ENCODE measurements around the gene NIP7. TPM values are rescaled to one million over a fixed set of nuclear protein-coding genes. Genes with fewer than 3 reads are reported as not detected.

The NIP7 gene
- polyA plus RNA-seq, 1 donor (not counting 4 experiments of a cell fraction or from before 2014, with no cell fraction given), result 31.3 TPM

DNA sequence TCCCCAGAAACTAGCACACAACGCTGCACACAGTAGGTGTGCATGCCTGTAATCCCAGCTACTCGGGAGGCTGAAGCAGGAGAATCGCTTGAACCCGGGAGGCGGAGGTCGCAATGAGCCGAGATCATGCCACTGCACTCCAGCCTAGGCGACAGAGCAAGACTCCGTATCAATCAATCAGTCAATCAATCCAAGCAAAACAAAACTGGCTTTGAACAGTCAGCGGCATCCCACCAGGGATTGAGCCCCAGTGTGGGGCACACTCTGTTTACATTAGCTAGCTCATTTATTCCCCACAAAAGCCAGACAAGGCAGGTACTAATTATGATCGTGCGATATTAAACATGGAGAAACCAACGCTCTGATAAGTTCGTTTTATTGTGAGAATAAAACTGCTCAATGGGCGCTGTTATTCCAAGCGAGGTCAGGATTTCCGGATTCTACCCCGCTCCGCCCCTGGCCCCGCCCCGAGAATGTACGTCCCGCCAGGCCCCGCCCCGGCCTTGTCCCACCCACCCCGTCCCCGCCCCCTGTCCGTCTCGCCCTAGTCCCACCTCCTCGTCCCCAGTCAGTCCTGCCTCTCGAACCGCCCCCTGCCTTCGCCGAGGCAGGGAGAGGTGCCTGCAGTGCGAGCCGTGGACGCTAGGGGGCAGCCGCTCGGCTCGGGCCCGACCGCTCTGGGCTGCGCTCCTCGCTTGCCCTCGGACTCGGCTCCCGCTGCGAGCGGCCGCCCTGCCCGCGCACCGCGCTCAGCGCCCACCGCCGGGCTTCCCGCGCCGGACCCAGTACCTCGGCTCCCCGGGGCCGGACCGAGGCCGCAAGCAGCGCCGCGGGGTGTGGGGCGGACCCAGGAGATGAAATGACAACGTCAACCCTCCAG, 28.7 kb upstream of the NIP7 start, which contains the start of gene VPS4A:
TSS of gene VPS4A (plus strand) at position 698 of the 880 bp plus-strand sequence. CDS start at position 860, 162 bp downstream.
- Histone ChIP-seq H3K79me2 (ENCODE audit: control insufficient read depth, insufficient read depth, low read length) (peaks cover 44% of the 10 kb centered on the region), H3K9ac (ENCODE audit: control insufficient read depth, extremely low read depth, insufficient read depth, low read length) (peak within 1 kb of the TSS; percentile 82), H3K4me3 (ENCODE audit: control insufficient read depth in 2 of 3, extremely low read depth in 1 of 3, insufficient read depth in 2 of 3, low read depth in 1 of 3, low read length in 3 of 3) (peak within 1 kb of the TSS; percentile 81 to 91 (median 86)), H2AFZ (ENCODE audit: control insufficient read depth, low read length) (peak within 1 kb of the TSS; percentile 90), H3K4me2 (ENCODE audit: control insufficient read depth, extremely low read depth, insufficient read depth, low read depth, low read length) (peak within 1 kb of the TSS; percentile 98), H3K9me3 (ENCODE audit: control insufficient read depth, low read depth, low read length) (no peaks in the 10 kb centered on the region), H3K9me1 (ENCODE audit: control insufficient read depth, extremely low read depth, insufficient read depth, low read length) (peaks cover 3% of the 10 kb centered on the region), H4K20me1 (ENCODE audit: control insufficient read depth, extremely low read depth, insufficient read depth, low read length) (peaks cover 6% of the 10 kb centered on the region), H3K27me3 (ENCODE audit: control insufficient read depth, extremely low read depth, insufficient read depth, low read length) (no peaks in the 10 kb centered on the region), H3K4me1 (ENCODE audit: control insufficient read depth, extremely low read depth, insufficient read depth, low read length) (peaks cover 10% of the 10 kb centered on the region), H3K36me3 (ENCODE audit: control insufficient read depth in 2 of 2, extremely low read depth in 1 of 2, insufficient read depth in 2 of 2, low read length in 2 of 2) (peaks cover 2 to 12% of the 10 kb centered on the region in 2 experiments), H3K27ac (ENCODE audit: control insufficient read depth, insufficient read depth, low read length) (peak within 1 kb of the TSS; percentile 71)
- DNase-seq (ENCODE audit: low read depth, low spot score), result peak; percentile 77
- no peak for FAIRE-seq
- TF ChIP-seq, protein P1, sequence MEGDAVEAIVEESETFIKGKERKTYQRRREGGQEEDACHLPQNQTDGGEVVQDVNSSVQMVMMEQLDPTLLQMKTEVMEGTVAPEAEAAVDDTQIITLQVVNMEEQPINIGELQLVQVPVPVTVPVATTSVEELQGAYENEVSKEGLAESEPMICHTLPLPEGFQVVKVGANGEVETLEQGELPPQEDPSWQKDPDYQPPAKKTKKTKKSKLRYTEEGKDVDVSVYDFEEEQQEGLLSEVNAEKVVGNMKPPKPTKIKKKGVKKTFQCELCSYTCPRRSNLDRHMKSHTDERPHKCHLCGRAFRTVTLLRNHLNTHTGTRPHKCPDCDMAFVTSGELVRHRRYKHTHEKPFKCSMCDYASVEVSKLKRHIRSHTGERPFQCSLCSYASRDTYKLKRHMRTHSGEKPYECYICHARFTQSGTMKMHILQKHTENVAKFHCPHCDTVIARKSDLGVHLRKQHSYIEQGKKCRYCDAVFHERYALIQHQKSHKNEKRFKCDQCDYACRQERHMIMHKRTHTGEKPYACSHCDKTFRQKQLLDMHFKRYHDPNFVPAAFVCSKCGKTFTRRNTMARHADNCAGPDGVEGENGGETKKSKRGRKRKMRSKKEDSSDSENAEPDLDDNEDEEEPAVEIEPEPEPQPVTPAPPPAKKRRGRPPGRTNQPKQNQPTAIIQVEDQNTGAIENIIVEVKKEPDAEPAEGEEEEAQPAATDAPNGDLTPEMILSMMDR (optimal IDR thresholded peaks at IDR 0.05 in 1 of 3, IDR thresholded peaks at IDR 0.05 in 1 of 3, conservative IDR thresholded peaks at IDR 0.05 in 1 of 3; ENCODE audit: extremely low read depth in 1 of 3, insufficient read depth in 2 of 3, low read length in 3 of 3), result peak; percentile 64 to 98 (median 89)
- no peak for TF ChIP-seq EZH2 (IDR thresholded peaks at IDR 0.05; ENCODE audit: low read length)
- dilution Hi-C loops (cut with MboI; ENCODE audit: extremely low pct_ligation_motif_present, low sequenced_read_pairs), result no loop called here

DNA sequence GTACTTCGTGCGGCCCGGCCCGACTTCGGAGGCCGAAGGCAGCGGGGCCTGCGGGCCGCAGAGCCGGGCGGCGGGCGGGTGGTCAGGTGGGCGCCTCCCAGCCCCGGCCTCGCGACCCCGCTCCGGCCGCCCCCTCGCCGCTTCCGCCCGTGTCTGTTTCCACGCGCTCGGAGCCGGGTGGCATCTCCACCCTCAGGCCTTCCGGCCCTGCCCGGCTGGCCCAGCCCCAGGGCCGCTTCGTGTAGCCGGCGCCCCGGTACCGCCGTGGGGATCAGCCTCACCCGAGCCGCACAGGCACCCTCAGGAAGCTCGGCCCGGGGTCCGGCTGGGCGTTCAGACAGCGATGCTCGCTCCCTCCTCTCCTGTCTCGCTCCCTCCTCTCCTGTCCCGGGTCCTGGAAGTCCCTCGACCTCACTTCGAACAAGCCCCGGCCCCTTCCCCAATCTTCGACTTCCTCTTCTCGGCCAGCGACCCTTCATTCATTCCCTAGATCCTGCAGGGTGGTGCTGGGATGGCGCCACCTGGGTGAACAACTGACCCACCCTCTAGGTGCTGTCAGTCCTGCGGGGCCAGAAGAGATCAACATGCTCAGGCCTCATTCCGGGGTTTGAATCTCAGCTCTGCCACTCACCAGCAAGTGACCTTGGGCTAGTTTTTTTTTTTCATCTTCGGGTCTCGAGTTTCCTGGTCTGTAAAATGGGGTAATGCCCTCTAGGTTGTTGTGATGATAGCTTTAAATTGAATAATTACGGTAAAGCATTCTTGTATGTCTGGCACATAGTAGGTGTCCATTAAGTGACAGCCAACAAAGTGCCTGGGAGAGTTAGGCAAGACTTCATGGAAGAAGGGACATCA, 27.8 kb upstream of the NIP7 start:
- peak overlapping the region; percentile 2 for H2AFZ ChIP-seq (ENCODE audit: control insufficient read depth, low read length)
- no peaks in the 10 kb centered on the region for H3K9me3 ChIP-seq (ENCODE audit: control insufficient read depth, low read depth, low read length)
- peak overlapping the region; percentile 66 for H3K27ac ChIP-seq (ENCODE audit: control insufficient read depth, insufficient read depth, low read length)
- peak overlapping the region; percentile 81 to 91 (median 86) for H3K4me3 ChIP-seq (ENCODE audit: control insufficient read depth in 2 of 3, extremely low read depth in 1 of 3, insufficient read depth in 2 of 3, low read depth in 1 of 3, low read length in 3 of 3)
- peaks cover 6% of the 10 kb centered on the region for H4K20me1 ChIP-seq (ENCODE audit: control insufficient read depth, extremely low read depth, insufficient read depth, low read length)
- H3K79me2 ChIP-seq (ENCODE audit: control insufficient read depth, insufficient read depth, low read length), result peaks cover 52% of the 10 kb centered on the region
- DNase-seq (ENCODE audit: low read depth, low spot score) (no peak), FAIRE-seq (no peak)
- H3K27me3 ChIP-seq (ENCODE audit: control insufficient read depth, extremely low read depth, insufficient read depth, low read length), result no peaks in the 10 kb centered on the region
- dilution Hi-C loops (cut with MboI; ENCODE audit: extremely low pct_ligation_motif_present, low sequenced_read_pairs), result no loop called here
- TF ChIP-seq, protein P1 (optimal IDR thresholded peaks at IDR 0.05 in 1 of 3, IDR thresholded peaks at IDR 0.05 in 1 of 3, conservative IDR thresholded peaks at IDR 0.05 in 1 of 3; ENCODE audit: extremely low read depth in 1 of 3, insufficient read depth in 2 of 3, low read length in 3 of 3), result peak in 2 of 3 experiments; percentile 8 to 49
- no peak for TF ChIP-seq EZH2 (IDR thresholded peaks at IDR 0.05; ENCODE audit: low read length)
- H3K9me1 ChIP-seq (ENCODE audit: control insufficient read depth, extremely low read depth, insufficient read depth, low read length), result peaks cover 3% of the 10 kb centered on the region
- peaks cover 8 to 13% of the 10 kb centered on the region in 2 experiments for H3K36me3 ChIP-seq (ENCODE audit: control insufficient read depth in 2 of 2, extremely low read depth in 1 of 2, insufficient read depth in 2 of 2, low read length in 2 of 2)
- peak overlapping the region; percentile 82 for H3K9ac ChIP-seq (ENCODE audit: control insufficient read depth, extremely low read depth, insufficient read depth, low read length)
- H3K4me1 ChIP-seq (ENCODE audit: control insufficient read depth, extremely low read depth, insufficient read depth, low read length), result peaks cover 10% of the 10 kb centered on the region
- peak overlapping the region; percentile 98 for H3K4me2 ChIP-seq (ENCODE audit: control insufficient read depth, extremely low read depth, insufficient read depth, low read depth, low read length)
